ENCODE results near the gene CTAG1B.
"Not testable (repeated sequence)": the region's sequence is repeated elsewhere in the genome, so short reads cannot be mapped to it uniquely, and the experiment has no call there.

GRCh38 chrX:154590415-154590814 lies 28.7 kb downstream of the CTAG1B start:
- TF ChIP-seq CTCF (IDR thresholded peaks at IDR 0.05; ENCODE audit: borderline replicate concordance, extremely low read depth, low read length, poor library complexity, severe bottlenecking); EZH2 (IDR thresholded peaks at IDR 0.05; ENCODE audit: borderline replicate concordance, low read depth, low read length, severe bottlenecking): not testable (repeated sequence)
